Sigmoid colon (tissue), 4 donors: ENCODE measurements around the gene MYL3.

Experiments used
- EP300 ChIP-seq, 4 donors: sonication (generic); formaldehyde crosslinking; IDR thresholded peaks; one replicate each; pipeline ENCODE4 v1.6.1; 2017; ENCODE audit warnings: antibody characterized with exemption in 4 of 4
- TF ChIP-seq, protein P1 (sequence below), 4 experiments: fragments of 450-650 bp in 3 of 4; fragments of 200-600 bp in 1 of 4; IDR thresholded peaks; one replicate each; pipeline ENCODE4 v1.5.1; 2016 to 2019; ENCODE audit warnings: antibody characterized with exemption in 4 of 4, mild to moderate bottlenecking in 3 of 4, moderate library complexity in 2 of 4

DNA sequence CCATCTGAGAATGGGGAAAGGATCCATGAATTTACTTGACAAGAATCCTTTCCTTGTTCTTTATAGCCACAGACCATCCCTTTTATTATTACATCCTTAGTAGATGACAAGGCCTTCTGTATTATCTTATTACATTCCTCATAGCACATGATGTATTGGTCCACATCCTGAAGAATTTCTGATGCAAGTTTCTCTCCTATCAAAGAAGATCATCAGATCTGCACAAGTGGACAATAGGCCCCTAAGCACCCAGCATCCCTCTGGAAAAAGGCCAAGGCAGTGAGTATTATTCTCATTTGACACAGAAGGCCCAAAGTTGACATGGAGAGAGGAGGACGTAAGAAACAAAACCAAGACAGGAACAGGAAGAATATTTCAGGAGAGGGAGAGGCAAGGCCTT, 31.4 kb downstream of the MYL3 start:
- TF ChIP-seq, protein P1, sequence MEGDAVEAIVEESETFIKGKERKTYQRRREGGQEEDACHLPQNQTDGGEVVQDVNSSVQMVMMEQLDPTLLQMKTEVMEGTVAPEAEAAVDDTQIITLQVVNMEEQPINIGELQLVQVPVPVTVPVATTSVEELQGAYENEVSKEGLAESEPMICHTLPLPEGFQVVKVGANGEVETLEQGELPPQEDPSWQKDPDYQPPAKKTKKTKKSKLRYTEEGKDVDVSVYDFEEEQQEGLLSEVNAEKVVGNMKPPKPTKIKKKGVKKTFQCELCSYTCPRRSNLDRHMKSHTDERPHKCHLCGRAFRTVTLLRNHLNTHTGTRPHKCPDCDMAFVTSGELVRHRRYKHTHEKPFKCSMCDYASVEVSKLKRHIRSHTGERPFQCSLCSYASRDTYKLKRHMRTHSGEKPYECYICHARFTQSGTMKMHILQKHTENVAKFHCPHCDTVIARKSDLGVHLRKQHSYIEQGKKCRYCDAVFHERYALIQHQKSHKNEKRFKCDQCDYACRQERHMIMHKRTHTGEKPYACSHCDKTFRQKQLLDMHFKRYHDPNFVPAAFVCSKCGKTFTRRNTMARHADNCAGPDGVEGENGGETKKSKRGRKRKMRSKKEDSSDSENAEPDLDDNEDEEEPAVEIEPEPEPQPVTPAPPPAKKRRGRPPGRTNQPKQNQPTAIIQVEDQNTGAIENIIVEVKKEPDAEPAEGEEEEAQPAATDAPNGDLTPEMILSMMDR (IDR thresholded peaks at IDR 0.05): no peak
- no peak for TF ChIP-seq EP300 (IDR thresholded peaks at IDR 0.05)
